Dedifferentiated amniotic fluid mesenchymal stem cell (primary cell): Measurements from ENCODE around the gene CACNA1H.
"Not testable (repeated sequence)": the region's sequence is repeated elsewhere in the genome, so short reads cannot be mapped to it uniquely, and the experiment has no call there.

Experiments
- DNase-seq: peaks from one replicate; pipeline ENCODE4 v3.0.0-alpha.2; 2016; ENCODE audit errors: extremely low spot score

Gene CACNA1H

GRCh38 chr16:1247903-1248537 is 95.1 kb downstream of the CACNA1H start:
- DNase-seq: not testable (repeated sequence)

GRCh38 chr16:1249031-1249755 is 96.3 kb downstream of the CACNA1H start:
- DNase-seq: not testable (repeated sequence)

DNA sequence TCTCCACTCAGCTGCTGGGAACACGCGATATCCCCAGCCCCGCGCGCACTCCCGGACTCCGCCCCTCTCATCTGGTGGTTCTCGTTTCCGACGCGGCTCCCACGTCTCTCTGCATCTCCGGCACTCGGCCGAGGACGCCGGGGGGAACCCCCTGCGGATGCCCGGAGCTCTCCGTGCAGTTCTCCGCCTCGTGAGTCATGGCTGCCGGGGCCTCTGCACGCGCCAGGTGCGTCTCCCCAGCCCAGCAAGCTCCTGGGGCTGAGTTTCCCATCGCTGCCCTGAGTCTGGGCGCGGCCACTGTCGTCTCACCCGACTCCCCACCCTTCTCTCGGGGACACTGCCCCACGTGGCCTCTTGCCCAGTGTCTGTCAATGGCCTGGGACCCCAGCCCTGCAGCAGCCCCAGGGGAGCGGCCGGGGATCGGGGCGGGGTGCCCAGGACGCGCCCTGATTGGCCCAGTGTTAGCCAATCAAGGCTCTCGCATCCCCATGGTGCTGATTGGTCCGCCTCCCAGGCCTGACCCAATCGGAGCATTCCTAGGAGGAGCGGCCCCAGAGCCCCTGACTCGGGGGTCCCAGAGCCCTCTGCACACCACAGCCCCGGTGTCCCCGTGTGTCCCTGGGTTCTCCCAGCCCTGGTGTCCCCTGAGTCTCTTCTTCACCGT is 100.9 kb downstream of the CACNA1H start:
- DNase-seq: not testable (repeated sequence)

DNA sequence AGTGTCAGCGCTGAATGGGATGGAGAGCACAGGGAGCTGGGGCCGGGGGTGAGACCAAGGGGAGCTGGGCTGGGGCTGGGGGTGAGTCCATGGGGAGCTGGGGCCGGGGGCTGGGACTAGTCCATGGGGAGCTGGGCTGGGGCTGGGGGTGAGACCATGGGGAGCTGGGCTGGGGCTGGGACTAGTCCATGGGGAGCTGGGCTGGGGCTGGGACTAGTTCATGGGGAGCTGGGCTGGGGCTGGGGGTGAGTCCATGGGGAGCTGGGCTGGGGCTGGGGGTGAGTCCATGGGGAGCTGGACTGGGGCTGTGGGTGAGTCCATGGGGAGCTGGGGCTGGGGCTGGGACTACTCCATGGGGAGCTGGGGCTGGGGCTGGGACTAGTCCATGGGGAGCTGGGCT is 101.9 kb downstream of the CACNA1H start:
- DNase-seq: not testable (repeated sequence)

- DNase-seq: not testable (repeated sequence)
Measured at GRCh38 chr16:1255276-1256122, 102.6 kb downstream of the CACNA1H start, which contains the start of gene TPSD1. Gene TPSD1 (plus strand): TSS chr16:1256069. CDS start chr16:1256281, 212 bp downstream.

- not testable (repeated sequence) for DNase-seq
Measured at GRCh38 chr16:1256296-1256873, 103.5 kb downstream of the CACNA1H start.

DNA sequence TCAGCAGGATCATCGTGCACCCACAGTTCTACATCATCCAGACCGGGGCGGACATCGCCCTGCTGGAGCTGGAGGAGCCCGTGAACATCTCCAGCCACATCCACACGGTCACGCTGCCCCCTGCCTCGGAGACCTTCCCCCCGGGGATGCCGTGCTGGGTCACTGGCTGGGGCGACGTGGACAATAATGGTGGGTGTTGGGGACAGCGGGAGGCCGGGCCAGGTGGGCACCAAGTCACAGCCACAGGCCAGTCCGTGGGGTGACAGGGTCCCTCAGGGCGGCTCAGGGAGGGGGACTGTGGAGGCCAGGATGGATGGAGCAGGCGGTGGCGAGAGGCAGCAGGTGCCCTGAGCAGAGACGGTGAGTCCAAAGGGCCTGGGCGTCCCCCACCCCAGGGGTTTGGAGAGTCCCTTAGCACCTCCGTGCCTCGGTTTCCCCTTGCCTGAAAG is 104.0 kb downstream of the CACNA1H start:
- DNase-seq: no peak

DNA sequence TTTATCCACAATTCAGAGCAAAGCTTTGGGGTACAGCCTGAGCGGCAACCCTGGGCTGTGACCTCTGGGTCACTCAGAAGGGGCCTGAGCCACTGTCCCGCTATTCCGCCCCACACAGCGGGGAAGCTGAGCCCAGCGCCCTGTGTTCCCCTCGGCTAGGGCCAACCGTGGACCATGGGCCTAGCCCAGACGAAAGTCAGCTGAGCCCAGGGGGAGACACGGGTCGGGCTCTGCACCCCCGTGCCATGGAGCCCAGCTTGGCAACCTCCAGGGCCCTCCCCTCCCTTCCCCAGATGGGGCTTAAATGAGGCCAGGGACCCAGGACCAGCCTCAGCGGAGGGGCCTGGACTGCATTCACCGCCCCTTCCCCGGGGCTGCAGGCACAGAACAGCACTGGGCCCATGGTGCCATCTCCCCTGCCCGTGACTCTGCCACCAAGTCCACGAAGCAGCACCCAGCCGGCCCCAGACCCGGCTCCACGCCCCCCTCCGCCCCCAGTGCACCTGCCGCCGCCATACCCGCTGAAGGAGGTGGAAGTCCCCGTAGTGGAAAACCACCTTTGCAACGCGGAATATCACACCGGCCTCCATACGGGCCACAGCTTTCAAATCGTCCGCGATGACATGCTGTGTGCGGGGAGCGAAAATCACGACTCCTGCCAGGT is 104.8 kb downstream of the CACNA1H start:
- no peak for DNase-seq

GRCh38 chr16:1258225-1258600 is 105.3 kb downstream of the CACNA1H start:
- no peak for DNase-seq

DNA sequence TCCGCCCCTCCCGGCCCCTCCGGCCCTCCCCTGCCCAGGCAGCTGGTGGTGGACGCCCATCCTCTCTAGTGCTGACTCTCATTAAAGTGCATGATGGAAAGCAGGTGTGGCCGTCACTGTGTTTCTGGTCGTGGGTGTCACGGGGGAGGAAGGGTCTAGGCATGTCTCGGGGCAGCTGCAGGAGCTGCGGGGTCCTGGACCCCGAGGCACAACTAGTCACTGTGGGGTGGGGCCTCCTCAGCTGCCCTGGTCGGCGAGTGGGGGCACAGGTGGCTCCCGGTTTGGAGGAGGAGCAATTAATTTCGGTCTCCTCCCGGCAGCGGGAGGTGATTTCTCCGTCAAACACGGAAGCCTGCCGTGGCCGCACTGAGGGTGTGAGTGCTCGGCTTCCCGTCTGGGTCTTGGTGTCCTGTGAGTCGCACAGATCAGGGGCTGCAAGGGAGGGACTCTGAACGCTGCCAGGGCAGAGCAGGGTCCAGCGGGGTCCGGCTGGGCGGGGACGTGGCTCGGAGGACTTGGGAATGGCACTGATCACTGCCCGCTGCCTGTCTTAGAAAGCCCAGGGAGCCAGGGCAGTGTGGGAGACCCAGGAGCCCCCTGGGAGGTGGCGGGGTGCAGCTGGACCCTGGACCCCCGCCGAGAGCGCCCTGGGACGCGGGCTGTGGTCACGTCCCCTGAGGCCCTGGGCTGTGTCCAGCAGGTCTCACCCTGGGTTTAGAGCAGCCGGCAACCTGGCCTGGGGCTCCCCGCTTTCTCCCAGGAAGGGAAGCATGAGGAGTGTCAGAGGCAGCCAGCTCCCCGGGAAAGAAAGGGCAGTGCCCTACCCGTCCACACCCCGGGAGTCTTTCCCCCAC is 106.2 kb downstream of the CACNA1H start:
- no peak for DNase-seq

GRCh38 chr16:1259760-1260068 is 106.8 kb downstream of the CACNA1H start:
- DNase-seq: no peak

DNA sequence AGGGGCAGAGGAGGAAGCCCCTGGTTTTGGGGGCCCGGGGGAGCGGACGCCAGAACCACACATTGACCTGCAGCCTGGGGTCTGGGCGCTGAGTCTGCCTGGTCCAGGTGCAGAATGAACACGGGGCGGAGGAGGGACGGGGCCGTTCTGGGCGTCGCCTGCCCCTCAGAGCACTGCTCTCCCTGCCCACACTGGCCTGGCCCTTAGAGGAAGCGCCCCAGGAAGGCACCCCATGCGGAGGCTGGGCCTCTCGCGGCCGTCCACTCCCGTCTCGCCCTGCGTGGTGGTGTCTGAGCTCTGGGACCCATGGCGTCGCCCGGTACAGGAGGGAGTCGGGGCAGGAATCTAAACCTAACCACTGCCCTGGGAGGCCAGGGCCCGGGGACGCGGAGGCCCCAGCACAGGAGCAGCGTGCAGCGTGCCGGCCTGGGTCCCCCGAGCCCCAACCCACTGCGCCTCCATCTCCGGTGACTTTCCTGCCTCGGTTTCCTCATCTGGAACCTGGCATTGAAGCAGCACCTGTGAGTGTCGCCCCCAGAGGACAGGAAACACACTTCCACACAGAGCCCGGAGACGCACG is 107.3 kb downstream of the CACNA1H start:
- DNase-seq: no peak

DNA sequence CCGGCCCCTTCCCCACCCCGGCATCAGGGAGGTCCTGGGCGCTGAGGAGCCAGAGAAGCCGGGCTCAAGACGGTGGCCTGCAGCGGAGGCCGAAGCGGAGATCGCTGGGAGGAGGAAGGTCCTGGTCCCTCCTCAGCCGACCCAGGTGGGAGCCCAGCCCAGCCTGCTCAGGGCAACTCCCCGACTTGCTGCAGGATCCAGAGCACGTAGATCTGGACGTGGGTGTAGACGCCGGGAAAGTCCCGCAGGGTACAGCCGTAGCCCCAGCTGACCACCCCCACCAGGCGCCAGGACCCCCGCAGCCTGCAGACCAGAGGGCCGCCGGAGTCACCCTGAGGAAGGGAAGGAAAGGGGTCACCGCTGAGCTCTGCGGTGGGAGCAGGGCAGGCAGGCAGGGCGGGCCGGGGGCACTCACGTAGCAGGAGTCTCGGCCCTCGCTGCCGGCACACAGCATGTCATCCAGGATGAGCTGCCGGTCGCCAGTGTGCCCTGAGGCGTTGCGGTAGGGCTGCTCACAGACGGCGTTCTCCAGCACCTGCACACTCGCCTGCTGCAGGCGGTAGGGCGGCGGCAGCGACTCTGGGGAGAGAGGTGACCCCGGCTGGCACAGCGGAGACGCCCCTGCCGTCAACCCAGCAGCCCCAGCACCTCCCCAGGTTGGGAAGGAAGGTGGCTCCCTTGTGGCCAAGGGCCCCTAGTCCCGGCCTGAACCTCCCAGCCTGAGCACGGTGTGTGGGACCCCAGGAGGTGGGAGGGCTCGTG is 108.4 kb downstream of the CACNA1H start:
- no peak for DNase-seq

DNA sequence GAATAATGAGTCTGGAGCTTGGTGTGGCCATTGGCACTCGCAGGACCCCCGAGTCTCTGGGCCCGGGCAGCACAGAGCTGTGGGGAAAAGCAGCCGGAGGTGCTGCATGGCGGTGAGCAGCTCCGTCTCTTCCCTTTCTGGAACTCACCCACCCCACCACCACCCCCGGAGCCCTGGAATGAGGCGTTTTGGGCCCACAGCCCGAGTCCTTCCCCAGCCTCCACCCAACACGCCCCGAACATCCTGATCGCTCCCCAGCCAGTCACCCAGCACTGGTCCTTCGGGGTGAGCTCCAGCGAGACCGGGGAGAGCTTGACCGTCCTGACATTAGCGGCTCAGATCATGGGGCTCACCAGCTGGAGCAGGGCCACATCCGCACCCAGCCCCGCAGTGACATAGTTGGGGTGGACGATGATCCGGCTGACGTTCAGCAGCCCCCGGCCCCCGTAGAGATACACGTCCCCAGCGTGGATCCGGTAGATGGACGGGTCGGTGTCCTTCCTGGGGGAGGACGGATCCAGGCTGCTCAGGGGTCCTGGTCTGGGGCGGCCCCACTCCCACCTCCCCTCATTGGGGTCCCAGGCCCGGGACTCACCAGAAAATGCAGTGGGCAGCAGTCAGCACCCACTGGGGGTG is 109.4 kb downstream of the CACNA1H start:
- DNase-seq: no peak

DNA sequence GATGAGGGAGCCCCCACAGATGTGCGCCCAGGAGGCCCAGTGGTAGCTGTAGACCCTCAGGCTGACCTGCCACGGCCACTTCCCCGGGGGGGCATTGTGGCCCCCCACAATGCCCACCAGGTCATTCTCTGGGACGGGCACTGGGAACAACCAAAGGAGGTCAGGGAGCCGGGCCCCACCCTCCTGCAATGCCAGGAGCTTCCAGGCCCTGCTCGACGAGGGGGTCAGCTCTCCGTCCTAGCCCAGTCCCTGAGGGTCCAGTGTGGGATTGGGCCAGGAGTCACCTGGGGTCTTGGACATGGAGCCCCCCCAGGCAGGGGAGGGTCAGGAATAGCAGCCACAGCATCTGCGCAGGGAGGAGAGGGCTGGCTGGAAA is 109.9 kb downstream of the CACNA1H start:
- DNase-seq: no peak

DNA sequence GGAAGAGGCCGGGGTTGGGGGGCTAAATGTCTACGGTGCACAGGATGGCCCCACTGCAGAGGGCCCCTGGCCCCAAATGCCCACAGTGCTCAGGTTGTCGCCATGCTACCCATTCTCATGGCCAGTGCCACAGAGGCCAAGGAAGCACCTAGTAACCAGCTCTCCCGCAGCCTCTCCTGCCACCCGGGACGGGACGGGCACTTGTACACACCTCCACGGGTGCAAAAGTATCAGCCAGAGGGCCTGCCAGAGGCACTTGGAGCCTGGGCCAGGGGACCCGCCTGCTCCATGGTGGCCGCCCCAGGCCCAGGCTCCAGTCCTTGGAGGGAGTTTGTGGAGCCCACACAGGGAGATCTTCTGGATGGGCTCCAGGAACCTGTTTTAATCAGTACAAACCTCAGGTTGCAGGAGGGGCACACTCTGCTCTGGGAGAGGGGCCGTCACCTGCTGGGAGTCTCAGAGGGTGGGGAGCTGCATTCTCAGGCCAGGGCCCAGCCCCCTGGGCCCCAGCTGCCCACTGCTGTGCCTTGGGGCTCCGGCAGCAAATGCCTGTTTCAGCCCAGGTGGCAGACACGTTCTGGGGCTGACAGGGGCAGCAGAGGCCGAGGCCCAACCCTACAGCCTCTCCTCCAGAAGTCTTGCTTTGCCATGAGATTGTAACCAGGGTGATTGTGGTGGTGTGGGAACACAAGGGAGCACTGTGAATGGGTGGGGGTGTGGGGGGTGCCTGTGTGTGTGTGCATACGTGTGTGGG is 110.9 kb downstream of the CACNA1H start:
- no peak for DNase-seq

DNA sequence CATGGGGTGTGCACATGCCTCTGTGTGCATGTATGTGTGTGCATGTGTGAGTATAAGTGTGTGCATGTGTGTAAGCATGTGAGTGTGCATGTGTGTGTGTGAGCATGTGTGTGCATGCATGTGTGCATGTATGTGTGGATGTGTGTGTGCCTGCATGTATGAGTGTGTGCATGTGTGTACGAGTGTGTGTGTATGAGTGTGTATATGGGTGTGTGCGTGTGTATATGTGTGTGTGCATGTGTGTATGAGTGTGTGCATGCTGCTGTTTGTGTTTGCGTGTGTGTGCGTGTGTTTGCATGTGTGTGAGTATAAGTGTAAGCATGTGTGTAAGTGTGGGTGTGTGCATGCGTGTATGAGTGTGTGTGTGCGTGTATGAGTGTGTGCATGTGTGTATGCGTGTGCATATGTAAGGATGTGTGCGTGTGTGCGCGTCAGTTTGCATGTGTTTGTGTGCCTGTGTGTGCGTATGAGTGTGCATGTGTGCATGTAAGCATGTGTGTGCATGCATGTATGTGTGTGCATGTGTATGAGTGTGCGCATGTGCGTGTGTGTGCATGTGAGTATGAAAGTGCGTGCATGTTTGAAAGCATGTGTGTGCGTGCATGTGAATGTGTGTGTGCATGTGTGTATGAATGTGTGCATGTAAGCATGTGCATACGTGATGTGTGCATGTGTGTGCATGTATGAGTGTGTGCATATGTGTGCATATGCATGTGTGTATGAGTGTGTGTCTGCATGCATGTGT is 111.6 kb downstream of the CACNA1H start:
- no peak for DNase-seq
